OCI-LY1 (cell line): ENCODE measurements around the gene MAGI1.

ENCODE experiments used
- H2AFZ ChIP-seq: fragments of 200-600 bp; sonication (generic), shearing (Covaris generic); 2 replicates; pipeline ENCODE4 v1.6.0; 2014; ENCODE audit warnings: antibody characterized with exemption, mild to moderate bottlenecking, low read length
- H3F3A ChIP-seq: fragments of 200-600 bp; sonication (generic), shearing (Covaris generic); 2 replicates; pipeline ENCODE4 v1.6.0; 2014; ENCODE audit warnings: mild to moderate bottlenecking, antibody characterized with exemption, low read length, moderate library complexity; ENCODE audit not compliant: insufficient read depth
- H3K27ac ChIP-seq: fragments of 200-600 bp; sonication (generic); 2 replicates; pipeline ENCODE4 v1.5.1; 2014; ENCODE audit warnings: low read length, mixed run types, mild to moderate bottlenecking, low read depth; ENCODE audit not compliant: poor library complexity, severe bottlenecking
- H3K27me3 ChIP-seq: fragments of 200-600 bp; sonication (generic); 2 replicates; pipeline ENCODE4 v1.6.0; 2014; ENCODE audit warnings: antibody characterized with exemption, mild to moderate bottlenecking, low read length, moderate library complexity; ENCODE audit not compliant: insufficient read depth
- H3K36me3 ChIP-seq: fragments of 200-600 bp; sonication (generic); 2 replicates; pipeline ENCODE4 v1.6.1; 2014; ENCODE audit warnings: mild to moderate bottlenecking, antibody characterized with exemption, low read length, moderate library complexity, mixed read lengths; ENCODE audit not compliant: insufficient read depth
- H3K4me1 ChIP-seq: fragments of 200-600 bp; sonication (generic); 2 replicates; pipeline ENCODE4 v1.5.1; 2014; ENCODE audit warnings: mild to moderate bottlenecking, low read length, moderate library complexity; ENCODE audit not compliant: insufficient read depth, severe bottlenecking
- H3K4me2 ChIP-seq: fragments of 200-600 bp; sonication (generic), shearing (Covaris generic); 2 replicates; pipeline ENCODE4 v1.6.1; 2014; ENCODE audit warnings: low read length
- H3K4me3 ChIP-seq: fragments of 200-600 bp; sonication (generic); 2 replicates; pipeline ENCODE4 v1.5.1; 2014; ENCODE audit warnings: low read length, low read depth, mild to moderate bottlenecking, mixed read lengths; ENCODE audit not compliant: poor library complexity, severe bottlenecking
- H3K79me2 ChIP-seq: fragments of 200-600 bp; shearing (Covaris generic); 2 replicates; pipeline ENCODE4 v1.6.1; 2016; ENCODE audit warnings: mixed run types, low read length, mixed read lengths; ENCODE audit not compliant: insufficient read depth
- H3K9ac ChIP-seq: fragments of 200-600 bp; sonication (generic), shearing (Covaris generic); 2 replicates; pipeline ENCODE4 v1.6.1; 2014; ENCODE audit warnings: mild to moderate bottlenecking, low read length, mixed read lengths
- H3K9me2 ChIP-seq: fragments of 200-600 bp; sonication (generic), shearing (Covaris generic); 2 replicates; pipeline ENCODE4 v1.6.1; 2014; ENCODE audit warnings: low read depth, mild to moderate bottlenecking, low read length, mixed read lengths
- H3K9me3 ChIP-seq: fragments of 200-600 bp; shearing (Covaris generic); 2 replicates; pipeline ENCODE4 v1.6.1; 2014; ENCODE audit warnings: low read length, mixed read lengths
- H4K20me1 ChIP-seq: fragments of 200-600 bp; sonication (generic), shearing (Covaris generic); 2 replicates; pipeline ENCODE4 v1.6.0; 2016; ENCODE audit warnings: mild to moderate bottlenecking, low read length; ENCODE audit not compliant: insufficient read depth
- EZH2 ChIP-seq: fragments of 200-600 bp; sonication (generic), shearing (Covaris generic); IDR thresholded peaks from 2 replicates; pipeline ENCODE4 v1.8.0; 2017; ENCODE audit warnings: borderline replicate concordance, mixed run types, mild to moderate bottlenecking, antibody characterized with exemption, low read length, moderate library complexity, mixed read lengths
- TF ChIP-seq, protein P1 (sequence below): fragments of 200-600 bp; sonication (generic), shearing (Covaris generic); IDR thresholded peaks from 2 replicates; pipeline ENCODE4 v1.5.1; 2017; ENCODE audit warnings: mild to moderate bottlenecking, antibody characterized with exemption, low read length, moderate library complexity, mixed read lengths

Gene MAGI1

DNA sequence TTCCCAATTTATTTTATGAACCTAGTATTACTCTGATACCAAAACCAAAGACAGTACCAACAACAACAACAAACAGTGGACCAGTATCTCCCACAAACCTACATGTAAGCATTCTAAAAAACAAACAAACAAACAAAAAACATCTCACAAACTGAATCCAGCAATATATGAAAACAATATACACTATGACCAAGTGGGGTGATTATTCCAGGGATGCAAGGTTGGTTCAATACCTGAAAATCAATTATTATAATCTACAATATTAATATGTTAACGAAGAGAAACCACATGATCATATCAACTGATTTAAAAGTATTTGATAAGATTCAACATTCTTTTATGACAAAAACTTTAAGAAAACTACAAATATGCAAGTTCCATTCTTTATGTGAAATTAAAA, 391.3 kb downstream of the MAGI1 start:
- no peaks in the 10 kb centered on the region for H3K36me3 ChIP-seq
- no peaks in the 10 kb centered on the region for H3K79me2 ChIP-seq
- no peaks in the 10 kb centered on the region for H3K4me1 ChIP-seq
- H3K9me3 ChIP-seq: no peaks in the 10 kb centered on the region
- H3K9me2 ChIP-seq: no peaks in the 10 kb centered on the region
- H2AFZ ChIP-seq: no peak overlapping the region
- no peaks in the 10 kb centered on the region for H3K27me3 ChIP-seq
- no peaks in the 10 kb centered on the region for H4K20me1 ChIP-seq
- no peak overlapping the region for H3K27ac ChIP-seq
- H3K4me2 ChIP-seq: no peak overlapping the region
- H3K9ac ChIP-seq: no peak overlapping the region
- no peak for TF ChIP-seq EZH2
- H3K4me3 ChIP-seq: no peak overlapping the region
- H3F3A ChIP-seq: no peaks in the 10 kb centered on the region

DNA sequence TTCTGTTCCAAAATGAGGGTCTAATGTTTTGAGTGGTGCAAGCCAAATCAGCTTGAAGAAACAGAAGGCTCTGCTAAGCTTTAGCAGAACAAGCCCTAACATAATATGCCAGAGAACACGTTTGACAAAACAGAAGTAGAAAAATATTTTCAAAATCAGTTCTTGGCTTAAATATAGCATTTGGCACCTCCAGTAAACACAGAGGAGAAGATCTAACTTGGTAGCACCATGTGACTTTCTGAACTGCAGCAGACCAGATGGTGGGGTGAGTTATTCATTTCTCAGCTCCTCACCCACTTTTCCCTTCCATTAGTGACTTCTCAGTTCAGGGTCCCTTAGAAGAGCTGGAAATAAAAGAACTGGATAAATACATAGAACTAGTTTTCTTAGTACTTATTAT, 395.8 kb downstream of the MAGI1 start:
- Histone ChIP-seq H3K36me3 (no peaks in the 10 kb centered on the region), H4K20me1 (no peaks in the 10 kb centered on the region), H3K4me2 (no peak overlapping the region), H3K4me3 (no peak overlapping the region), H2AFZ (no peak overlapping the region), H3K9me2 (no peaks in the 10 kb centered on the region), H3K27ac (no peak overlapping the region), H3K27me3 (no peaks in the 10 kb centered on the region), H3K79me2 (no peaks in the 10 kb centered on the region), H3K4me1 (no peaks in the 10 kb centered on the region), H3K9me3 (no peaks in the 10 kb centered on the region), H3K9ac (no peak overlapping the region), H3F3A (no peaks in the 10 kb centered on the region)
- no peak for TF ChIP-seq EZH2
- TF ChIP-seq, protein P1, sequence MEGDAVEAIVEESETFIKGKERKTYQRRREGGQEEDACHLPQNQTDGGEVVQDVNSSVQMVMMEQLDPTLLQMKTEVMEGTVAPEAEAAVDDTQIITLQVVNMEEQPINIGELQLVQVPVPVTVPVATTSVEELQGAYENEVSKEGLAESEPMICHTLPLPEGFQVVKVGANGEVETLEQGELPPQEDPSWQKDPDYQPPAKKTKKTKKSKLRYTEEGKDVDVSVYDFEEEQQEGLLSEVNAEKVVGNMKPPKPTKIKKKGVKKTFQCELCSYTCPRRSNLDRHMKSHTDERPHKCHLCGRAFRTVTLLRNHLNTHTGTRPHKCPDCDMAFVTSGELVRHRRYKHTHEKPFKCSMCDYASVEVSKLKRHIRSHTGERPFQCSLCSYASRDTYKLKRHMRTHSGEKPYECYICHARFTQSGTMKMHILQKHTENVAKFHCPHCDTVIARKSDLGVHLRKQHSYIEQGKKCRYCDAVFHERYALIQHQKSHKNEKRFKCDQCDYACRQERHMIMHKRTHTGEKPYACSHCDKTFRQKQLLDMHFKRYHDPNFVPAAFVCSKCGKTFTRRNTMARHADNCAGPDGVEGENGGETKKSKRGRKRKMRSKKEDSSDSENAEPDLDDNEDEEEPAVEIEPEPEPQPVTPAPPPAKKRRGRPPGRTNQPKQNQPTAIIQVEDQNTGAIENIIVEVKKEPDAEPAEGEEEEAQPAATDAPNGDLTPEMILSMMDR: no peak

DNA sequence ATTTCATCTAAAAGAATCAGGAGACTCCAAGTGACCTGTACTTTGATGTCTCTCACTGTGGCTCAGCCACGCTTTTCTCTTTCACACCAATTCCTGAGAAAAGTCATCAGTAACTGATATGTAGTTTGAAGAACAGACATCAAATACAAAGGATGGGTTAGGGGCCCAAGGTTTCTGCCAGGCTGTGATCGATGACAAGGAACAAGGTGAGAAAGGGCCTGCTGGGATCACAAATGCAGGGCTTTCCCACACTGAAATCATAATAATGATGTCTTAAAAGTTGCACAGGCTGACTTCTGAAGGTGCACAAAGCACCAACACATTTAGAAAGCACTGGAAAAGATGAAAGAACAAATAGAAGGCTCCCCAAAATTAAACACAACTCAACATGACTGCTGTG, 396.9 kb downstream of the MAGI1 start:
- H3K27ac ChIP-seq: no peak overlapping the region
- H4K20me1 ChIP-seq: no peaks in the 10 kb centered on the region
- H3K4me3 ChIP-seq: no peak overlapping the region
- no peaks in the 10 kb centered on the region for H3K36me3 ChIP-seq
- H3K9ac ChIP-seq: no peak overlapping the region
- no peaks in the 10 kb centered on the region for H3F3A ChIP-seq
- no peaks in the 10 kb centered on the region for H3K9me2 ChIP-seq
- H3K4me2 ChIP-seq: no peak overlapping the region
- H3K4me1 ChIP-seq: no peaks in the 10 kb centered on the region
- H3K27me3 ChIP-seq: no peaks in the 10 kb centered on the region
- H3K9me3 ChIP-seq: no peaks in the 10 kb centered on the region
- no peak for TF ChIP-seq EZH2
- TF ChIP-seq, protein P1: no peak
- H2AFZ ChIP-seq: no peak overlapping the region
- no peaks in the 10 kb centered on the region for H3K79me2 ChIP-seq

DNA sequence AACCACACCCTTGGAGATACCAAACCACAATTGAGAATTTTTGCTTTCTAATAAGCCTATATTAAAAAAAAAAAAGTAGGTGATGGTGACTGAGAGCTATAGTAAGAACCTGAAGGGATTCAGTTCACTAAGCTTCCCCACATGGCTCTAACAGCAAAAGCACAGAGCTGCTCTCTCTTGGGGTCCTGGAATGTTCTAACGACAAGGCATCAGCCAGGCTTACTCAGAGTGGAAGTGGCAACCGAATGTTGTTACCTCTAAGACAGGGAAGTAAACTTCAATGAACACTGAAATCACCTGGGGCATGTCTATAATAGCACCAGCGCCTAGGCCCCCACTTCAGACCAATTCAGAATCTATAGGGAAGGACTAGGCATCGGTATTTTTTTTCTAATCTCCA, 397.7 kb downstream of the MAGI1 start:
- no peaks in the 10 kb centered on the region for H3K36me3 ChIP-seq
- no peaks in the 10 kb centered on the region for H3K79me2 ChIP-seq
- TF ChIP-seq, protein P1: no peak
- no peak for TF ChIP-seq EZH2

More for the DNA sequence above, 397.7 kb downstream of the MAGI1 start:
- H3K27ac ChIP-seq: no peak overlapping the region
- no peak overlapping the region for H3K4me2 ChIP-seq
- H2AFZ ChIP-seq: no peak overlapping the region
- no peaks in the 10 kb centered on the region for H3K9me3 ChIP-seq
- H3K9me2 ChIP-seq: no peaks in the 10 kb centered on the region
- no peak overlapping the region for H3K4me3 ChIP-seq
- H3K4me1 ChIP-seq: no peaks in the 10 kb centered on the region
- H3K9ac ChIP-seq: no peak overlapping the region
- no peaks in the 10 kb centered on the region for H4K20me1 ChIP-seq
- no peaks in the 10 kb centered on the region for H3F3A ChIP-seq
- no peaks in the 10 kb centered on the region for H3K27me3 ChIP-seq
